ENCODE data around the gene MOGAT1.
"Not testable (repeated sequence)": the region's sequence is repeated elsewhere in the genome, so short reads cannot be mapped to it uniquely, and the experiment has no call there.

The MOGAT1 gene

DNA sequence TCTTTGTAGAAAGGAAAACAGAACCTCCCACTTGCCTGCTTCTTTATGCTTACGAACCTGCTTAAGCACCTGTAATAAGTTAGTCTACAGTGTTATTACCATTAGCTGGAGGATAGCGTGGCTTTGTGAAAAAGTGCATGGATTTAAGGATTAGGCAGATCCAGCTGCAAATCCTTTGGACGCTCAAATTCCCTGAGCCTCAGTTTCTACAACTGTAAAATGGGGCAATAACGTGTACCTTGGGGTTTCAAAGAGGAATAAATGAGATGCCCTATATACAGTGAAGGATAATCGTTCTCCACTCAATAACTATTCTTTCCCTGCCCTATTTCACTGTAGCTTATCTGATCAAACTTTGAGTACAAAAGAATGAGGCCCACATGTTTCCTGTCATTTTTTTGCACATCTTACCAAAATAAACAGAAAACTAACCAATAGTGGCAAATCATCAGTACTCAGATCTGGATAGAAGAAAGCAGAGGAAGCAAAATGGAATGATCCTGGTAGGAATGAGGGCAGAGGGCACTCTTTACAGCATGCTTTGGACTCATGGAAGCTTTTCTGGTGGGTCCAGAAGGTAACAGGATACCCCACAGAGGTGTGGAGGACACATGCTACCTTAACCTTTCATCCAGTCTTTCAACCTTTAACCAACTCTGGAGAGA, 14.8 kb downstream of the MOGAT1 start:
- no peak for DNase-seq (ENCODE audit: low read depth)
- H3K4me3 ChIP-seq (ENCODE audit: low read depth, low read length), result no peak overlapping the region
- TF ChIP-seq, protein P1, sequence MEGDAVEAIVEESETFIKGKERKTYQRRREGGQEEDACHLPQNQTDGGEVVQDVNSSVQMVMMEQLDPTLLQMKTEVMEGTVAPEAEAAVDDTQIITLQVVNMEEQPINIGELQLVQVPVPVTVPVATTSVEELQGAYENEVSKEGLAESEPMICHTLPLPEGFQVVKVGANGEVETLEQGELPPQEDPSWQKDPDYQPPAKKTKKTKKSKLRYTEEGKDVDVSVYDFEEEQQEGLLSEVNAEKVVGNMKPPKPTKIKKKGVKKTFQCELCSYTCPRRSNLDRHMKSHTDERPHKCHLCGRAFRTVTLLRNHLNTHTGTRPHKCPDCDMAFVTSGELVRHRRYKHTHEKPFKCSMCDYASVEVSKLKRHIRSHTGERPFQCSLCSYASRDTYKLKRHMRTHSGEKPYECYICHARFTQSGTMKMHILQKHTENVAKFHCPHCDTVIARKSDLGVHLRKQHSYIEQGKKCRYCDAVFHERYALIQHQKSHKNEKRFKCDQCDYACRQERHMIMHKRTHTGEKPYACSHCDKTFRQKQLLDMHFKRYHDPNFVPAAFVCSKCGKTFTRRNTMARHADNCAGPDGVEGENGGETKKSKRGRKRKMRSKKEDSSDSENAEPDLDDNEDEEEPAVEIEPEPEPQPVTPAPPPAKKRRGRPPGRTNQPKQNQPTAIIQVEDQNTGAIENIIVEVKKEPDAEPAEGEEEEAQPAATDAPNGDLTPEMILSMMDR (conservative IDR thresholded peaks at IDR 0.05; ENCODE audit: low read depth, low read length), result no peak

DNA sequence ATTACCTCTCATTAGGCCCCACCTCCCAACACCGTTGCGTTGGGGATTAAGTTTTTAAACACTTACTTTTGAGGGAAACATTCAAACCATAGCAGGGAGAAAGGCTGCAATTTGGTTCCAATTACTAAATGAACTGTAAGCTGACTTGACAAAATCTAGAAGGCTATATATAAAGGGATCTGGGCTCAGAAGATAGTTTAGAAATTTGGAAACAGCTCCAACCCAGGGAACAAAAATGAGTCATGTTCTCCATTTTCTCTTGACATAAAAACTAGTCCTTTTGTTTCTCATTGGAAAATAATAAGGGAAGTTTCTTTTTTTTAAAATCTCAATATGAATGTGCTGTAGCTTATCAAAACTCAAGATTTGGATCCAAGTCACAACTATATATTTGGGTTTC, 17.5 kb downstream of the MOGAT1 start:
- TF ChIP-seq, protein P1 (conservative IDR thresholded peaks at IDR 0.05; ENCODE audit: low read depth, low read length), result no peak

DNA sequence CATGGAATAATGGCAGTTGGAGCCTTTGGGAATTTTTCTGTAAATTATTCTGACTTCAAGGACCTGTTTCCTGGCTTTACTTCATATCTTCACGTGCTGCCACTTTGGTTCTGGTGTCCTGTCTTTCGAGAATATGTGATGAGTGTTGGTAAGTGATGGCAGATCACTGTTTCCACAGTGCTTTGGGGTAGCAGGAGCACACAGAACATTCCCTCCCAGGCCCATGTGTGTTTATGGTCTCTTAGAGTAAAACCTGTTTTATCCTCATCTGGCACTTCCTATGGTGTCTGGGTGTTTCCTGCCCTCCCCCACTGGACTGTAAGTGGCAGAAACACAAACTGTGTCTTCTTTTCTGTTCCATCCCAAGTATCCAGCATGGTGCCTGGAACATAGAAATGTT, 17.9 kb downstream of the MOGAT1 start:
- DNase-seq (ENCODE audit: low read depth), result no peak
- TF ChIP-seq, protein P1 (conservative IDR thresholded peaks at IDR 0.05; ENCODE audit: low read depth, low read length), result no peak
- H3K4me3 ChIP-seq (ENCODE audit: low read depth, low read length), result no peak overlapping the region

More for the DNA sequence above, 17.5 kb downstream of the MOGAT1 start:
- no peak overlapping the region for H3K4me3 ChIP-seq (ENCODE audit: low read depth, low read length)
- no peak for DNase-seq (ENCODE audit: low read depth)

DNA sequence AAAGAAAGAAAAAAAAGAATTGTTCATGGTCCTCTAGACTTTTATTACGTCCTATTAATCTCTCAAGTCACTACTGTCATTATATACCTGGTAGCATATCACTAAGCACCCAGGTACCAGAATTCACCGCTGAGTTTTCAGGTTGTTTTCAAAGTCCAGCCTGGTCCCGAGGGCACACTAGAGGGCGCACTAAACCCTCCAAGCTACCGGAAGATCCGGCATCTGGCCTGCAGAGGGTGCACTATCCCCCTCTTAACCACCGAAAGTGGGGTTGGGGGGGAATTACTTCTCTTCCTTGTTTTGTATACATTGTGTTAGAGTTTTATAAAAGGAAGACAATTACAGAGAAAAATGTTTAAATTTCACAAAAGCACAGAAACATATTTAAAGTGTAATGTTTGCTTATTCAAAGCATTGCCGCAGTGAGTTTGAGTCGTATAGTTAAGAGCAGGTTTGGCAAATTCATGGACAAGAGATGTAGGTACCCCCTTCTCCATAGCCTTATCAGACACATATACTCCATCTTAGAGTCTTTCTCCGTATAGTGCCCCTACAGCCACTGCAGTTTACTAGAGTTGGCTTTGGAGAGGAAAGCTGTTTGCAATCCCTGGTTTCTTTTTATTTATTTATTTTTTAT, 19.2 kb downstream of the MOGAT1 start:
- peak; percentile 88 for DNase-seq (ENCODE audit: low read depth)
- TF ChIP-seq, protein P1 (conservative IDR thresholded peaks at IDR 0.05; ENCODE audit: low read depth, low read length), result peak; percentile 100
- H3K4me3 ChIP-seq (ENCODE audit: low read depth, low read length), result no peak overlapping the region

DNA sequence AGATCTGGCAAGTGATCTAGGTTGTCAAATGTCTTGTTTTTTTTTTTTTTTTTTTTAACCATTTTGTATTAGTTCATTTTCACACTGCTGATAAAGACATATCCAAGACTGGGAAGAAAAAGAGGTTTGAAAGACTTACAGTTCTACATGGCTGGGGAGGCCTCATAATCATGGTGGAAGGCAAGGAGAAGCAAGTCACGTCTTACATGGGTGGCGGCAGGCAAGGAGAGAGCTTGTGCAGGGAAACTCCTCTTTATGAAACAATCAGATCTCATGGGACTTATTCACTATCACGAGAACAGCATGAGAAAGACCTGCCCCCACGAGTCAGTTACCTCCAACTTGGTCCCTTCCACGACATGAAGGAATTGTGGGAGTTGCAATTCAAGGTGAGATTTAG, 22.0 kb downstream of the MOGAT1 start:
- DNase-seq (ENCODE audit: low read depth); H3K4me3 ChIP-seq (ENCODE audit: low read depth, low read length): not testable (repeated sequence)

DNA sequence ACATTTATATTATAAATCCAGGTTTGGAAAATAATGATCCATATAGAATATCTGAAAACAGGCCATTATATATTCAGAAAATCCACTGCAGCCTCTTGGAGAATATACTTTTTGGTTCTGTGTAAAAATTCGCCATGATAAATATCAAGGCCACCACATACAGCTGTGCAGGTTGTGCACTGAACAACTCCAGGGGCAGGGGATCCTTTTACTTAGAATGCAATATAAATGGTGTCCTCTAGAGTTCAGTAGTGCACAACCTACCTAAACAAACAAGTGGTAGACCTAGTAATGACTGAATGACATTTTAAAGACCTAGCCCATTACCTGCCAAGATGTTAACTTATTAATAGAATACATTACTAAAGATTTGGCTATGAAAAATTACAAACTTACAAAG, 22.4 kb downstream of the MOGAT1 start:
- DNase-seq (ENCODE audit: low read depth), result peak; percentile 61
- no peak overlapping the region for H3K4me3 ChIP-seq (ENCODE audit: low read depth, low read length)

DNA sequence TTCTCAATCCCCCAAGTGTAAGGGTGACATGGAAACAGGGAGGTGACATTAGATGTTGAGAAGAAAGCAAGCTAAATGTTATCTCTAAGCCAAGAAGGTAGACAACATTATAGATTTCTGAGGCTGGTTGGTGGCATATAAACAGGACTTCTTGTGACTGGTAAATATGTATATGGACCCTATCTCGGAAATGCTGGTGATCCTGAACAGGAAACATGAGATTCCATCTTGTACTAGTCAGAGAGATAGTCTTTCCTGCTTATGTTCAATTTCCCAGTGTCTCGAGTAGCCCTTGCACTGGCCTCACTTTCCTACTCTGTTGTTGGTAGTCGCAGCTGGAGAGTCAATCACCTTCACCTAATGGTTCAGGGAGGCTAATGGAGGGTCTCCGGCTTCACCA, 26.8 kb downstream of the MOGAT1 start:
- DNase-seq (ENCODE audit: low read depth), result no peak
- H3K4me3 ChIP-seq (ENCODE audit: low read depth, low read length), result no peak overlapping the region
- TF ChIP-seq, protein P1 (conservative IDR thresholded peaks at IDR 0.05; ENCODE audit: low read depth, low read length), result no peak

More for the DNA sequence above, 22.4 kb downstream of the MOGAT1 start:
- TF ChIP-seq, protein P1 (conservative IDR thresholded peaks at IDR 0.05; ENCODE audit: low read depth, low read length), result peak; percentile 40

Data from choroid plexus epithelial cell (primary cell).